ENCODE measurements around the gene KLHL36. TPM values are rescaled to one million over a fixed set of nuclear protein-coding genes. Genes with fewer than 3 reads are reported as not detected.

Gene KLHL36
- total RNA-seq, 1 experiment from 2014 or later = 36.7 TPM

GRCh38 chr16:84629580-84629979 lies 18.7 kb upstream of the KLHL36 start:
- peak overlapping the region; percentile 85 for H2AFZ ChIP-seq (ENCODE audit: low read length)

More at GRCh38 chr16:84629580-84629979, 18.7 kb upstream of the KLHL36 start:
- no peak overlapping the region for H2BK120ac ChIP-seq (ENCODE audit: low read depth, low read length, poor library complexity, severe bottlenecking)
- no peak overlapping the region for H2BK12ac ChIP-seq (ENCODE audit: insufficient read length, low read depth, low read length)
- no CpG with 5 or more reads among the region's 10 CpGs for WGBS (ENCODE audit: extremely low coverage, insufficient read length, low lambda C conversion rate)
- no peak overlapping the region for H3K4ac ChIP-seq (ENCODE audit: low read depth, low read length)
- no peak overlapping the region for H3T11ph ChIP-seq (ENCODE audit: low read length)
- no peak overlapping the region for H2BK5ac ChIP-seq (ENCODE audit: insufficient read length, low read length)
- peak overlapping the region; percentile 58 for H4K5ac ChIP-seq (ENCODE audit: insufficient read length, low read depth, low read length)
- H2BK20ac ChIP-seq (ENCODE audit: low read depth, low read length, poor library complexity, severe bottlenecking) = no peak overlapping the region
- no peak overlapping the region for H3K23ac ChIP-seq (ENCODE audit: insufficient read length, low read depth, low read length)
- no peaks in the 10 kb centered on the region; the same call in 1 of the 2 replicates for H3K4me1 ChIP-seq (ENCODE audit: insufficient read depth, low read length)
- H3K79me2 ChIP-seq (ENCODE audit: insufficient read depth, low read length) = no peaks in the 10 kb centered on the region
- Mint-ChIP-seq H3K9me3 (no peaks in the 10 kb centered on the region), H3K4me1 (peaks cover 7 to 20% of the 10 kb centered on the region in 2 experiments), H3K4me3 (no peak overlapping the region), H3K36me3 (ENCODE audit: insufficient read depth in 1 of 3, low read depth in 3 of 3) (no peaks in the 10 kb centered on the region), H3K27me3 (ENCODE audit: low read depth) (no peaks in the 10 kb centered on the region; the same call in 1 of the 2 replicates), H3K27ac (no peak overlapping the region)
- H3K4me2 ChIP-seq (ENCODE audit: insufficient read depth, insufficient read length, low read length) = no peak overlapping the region
- no peak for DNase-seq
- H3K18ac ChIP-seq (ENCODE audit: insufficient read length, low read depth, low read length) = peak overlapping the region; percentile 63
- peak overlapping the region; percentile 45; the same call in 1 of the 2 replicates for H3K14ac ChIP-seq (ENCODE audit: insufficient read depth, low read length)
- no peaks in the 10 kb centered on the region for H3K27me3 ChIP-seq (ENCODE audit: insufficient read depth, low read length)
- H3K23me2 ChIP-seq (ENCODE audit: insufficient read length, low read depth, low read length, poor library complexity, severe bottlenecking) = no peaks in the 10 kb centered on the region
- peak overlapping the region; percentile 31 for H3K9ac ChIP-seq (ENCODE audit: extremely low read depth, insufficient read length, low read length)
- H2BK15ac ChIP-seq (ENCODE audit: low read depth, low read length) = no peak overlapping the region
- H4K20me1 ChIP-seq (ENCODE audit: control insufficient read depth, insufficient read depth, insufficient read length) = no peaks in the 10 kb centered on the region
- H2AK5ac ChIP-seq (ENCODE audit: insufficient read length, low read length) = no peak overlapping the region
- no peak for TF ChIP-seq CTCF (conservative IDR thresholded peaks at IDR 0.05)
- no peak overlapping the region for H3K56ac ChIP-seq (ENCODE audit: insufficient read length, low read depth, low read length)
- H3K9me3 ChIP-seq (ENCODE audit: control insufficient read depth, low read depth, low read length) = no peaks in the 10 kb centered on the region
- peak overlapping the region; percentile 98 for H4K8ac ChIP-seq (replicated peaks; ENCODE audit: insufficient read length, low read depth, low read length)
- H3K79me1 ChIP-seq (ENCODE audit: insufficient read depth, low read depth, low read length, poor library complexity, severe bottlenecking) = no peaks in the 10 kb centered on the region
- H3K27ac ChIP-seq (ENCODE audit: insufficient read length, low read depth, low read length) = no peak overlapping the region
- no peak overlapping the region for H4K91ac ChIP-seq (ENCODE audit: insufficient read length, low read depth, low read length)
